Measurements from ENCODE around the gene CDC25B. TPM values are rescaled to one million over a fixed set of nuclear protein-coding genes. Genes with fewer than 3 reads are reported as not detected.
A peak's percentile ranks its signal among the peaks of the same experiment; 100 is the strongest.
"Not testable (repeated sequence)": the region's sequence is repeated elsewhere in the genome, so short reads cannot be mapped to it uniquely, and the experiment has no call there.

Gene CDC25B
- polyA plus RNA-seq, 1 donor = 122 TPM

DNA sequence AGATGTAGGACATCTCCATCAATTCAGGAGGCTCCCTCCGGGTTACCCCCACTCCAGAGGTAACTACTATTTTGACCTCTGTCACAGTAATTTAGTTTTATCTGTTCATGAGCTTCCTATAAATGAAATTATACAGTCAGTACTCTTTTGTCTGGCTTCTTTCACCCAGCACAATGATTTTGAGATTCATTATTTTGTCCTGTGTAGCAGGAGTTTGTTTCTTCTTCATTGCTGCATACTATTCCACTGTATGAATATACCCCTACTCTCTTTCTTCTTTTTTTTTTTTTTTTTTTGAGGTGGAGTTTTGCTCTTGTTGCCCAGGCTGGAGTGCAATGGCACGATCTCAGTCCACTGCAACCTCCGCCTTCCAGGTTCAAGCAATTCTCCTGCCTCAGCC lies 12.4 kb downstream of the CDC25B start:
- no peak for DNase-seq

- DNase-seq = peak; percentile 99
Measured at GRCh38 chr20:3811467-3812258, 15.6 kb downstream of the CDC25B start.

DNA sequence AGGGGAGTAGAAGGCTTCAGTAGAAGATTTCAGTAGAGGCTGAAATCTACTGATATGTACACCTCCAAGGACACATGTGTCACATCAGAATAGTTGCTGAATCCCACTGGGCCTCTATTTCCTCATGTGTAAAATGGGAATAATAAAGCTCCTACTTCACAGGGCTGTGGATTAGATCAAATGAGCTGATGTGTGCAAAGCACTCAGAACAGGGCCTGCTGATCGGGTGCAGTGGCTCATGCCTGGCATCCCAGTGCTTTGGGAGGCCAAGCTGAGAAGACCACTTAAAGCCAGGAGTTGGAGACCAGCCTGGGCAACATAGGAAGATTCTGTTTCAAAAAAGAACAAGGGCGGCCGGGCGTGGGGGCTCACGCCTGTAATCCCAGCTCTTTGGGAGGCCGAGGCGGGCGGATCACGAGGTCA lies 16.2 kb downstream of the CDC25B start:
- DNase-seq = no peak

- DNase-seq = no peak
Measured at GRCh38 chr20:3812975-3813847, 17.1 kb downstream of the CDC25B start.

DNA sequence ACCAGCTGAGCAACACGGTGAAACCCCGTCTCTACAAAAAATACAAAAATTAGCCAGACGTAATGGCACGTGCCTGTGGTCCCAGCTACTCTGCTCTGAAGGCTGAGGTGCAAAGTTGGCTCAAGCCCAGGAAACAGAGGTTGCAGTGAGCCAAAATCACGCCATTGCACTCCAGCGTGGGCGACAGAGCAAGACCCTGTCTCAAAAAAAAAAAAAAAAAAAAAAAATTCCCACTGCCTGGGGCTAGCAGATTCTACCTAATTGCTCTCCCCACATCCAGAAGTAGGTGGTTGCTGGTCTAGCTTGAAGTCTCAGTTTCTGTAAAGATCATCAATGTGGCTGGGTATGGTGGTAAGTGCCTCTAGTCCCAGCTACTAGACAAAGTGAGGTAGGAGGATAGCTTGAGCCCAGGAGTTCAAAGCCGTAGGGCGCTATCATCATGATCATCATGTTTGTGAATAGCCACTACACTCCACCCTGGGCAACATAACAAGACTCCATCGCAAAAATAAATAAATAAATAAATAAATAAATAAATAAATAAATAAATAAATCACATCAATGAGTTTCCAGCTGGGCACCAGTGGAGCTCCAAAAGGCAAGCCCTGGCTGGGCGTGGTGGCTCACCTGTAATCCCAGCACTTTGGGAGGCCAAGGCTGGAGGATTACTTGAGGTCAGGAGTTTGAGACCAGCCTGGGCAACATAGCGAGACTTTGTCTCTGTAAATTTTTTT lies 17.9 kb downstream of the CDC25B start:
- DNase-seq = no peak

GRCh38 chr20:3814928-3815495 lies 18.9 kb downstream of the CDC25B start:
- DNase-seq = no peak

DNA sequence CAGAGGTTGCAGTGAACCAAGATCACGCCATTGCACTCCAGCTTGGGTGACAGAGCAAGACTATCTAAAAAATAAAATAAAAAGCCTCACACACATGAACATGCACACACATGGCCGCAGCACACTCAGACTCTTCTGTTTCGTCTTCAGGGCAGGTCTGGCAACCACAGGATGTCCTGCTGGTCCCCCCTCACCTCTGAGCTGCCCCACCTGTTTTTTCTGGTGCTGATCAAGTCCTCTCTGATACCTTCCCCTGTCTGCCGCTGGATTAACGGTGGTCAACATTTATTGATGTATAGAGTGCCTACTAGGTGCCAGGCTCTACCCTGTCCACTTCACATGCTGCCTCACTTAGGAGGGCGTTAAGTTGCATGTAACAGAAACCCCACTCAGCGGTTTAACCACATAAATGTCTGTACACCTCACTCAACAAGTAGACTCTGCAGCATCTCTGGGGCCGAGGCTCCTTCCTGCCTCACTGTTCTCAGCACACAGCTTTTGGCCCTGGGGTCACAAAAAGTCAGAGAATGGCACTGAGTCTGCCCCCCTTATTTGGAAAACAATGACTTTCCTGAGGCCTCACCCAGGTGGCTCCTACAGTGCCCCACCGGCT lies 19.7 kb downstream of the CDC25B start:
- no peak for DNase-seq

DNA sequence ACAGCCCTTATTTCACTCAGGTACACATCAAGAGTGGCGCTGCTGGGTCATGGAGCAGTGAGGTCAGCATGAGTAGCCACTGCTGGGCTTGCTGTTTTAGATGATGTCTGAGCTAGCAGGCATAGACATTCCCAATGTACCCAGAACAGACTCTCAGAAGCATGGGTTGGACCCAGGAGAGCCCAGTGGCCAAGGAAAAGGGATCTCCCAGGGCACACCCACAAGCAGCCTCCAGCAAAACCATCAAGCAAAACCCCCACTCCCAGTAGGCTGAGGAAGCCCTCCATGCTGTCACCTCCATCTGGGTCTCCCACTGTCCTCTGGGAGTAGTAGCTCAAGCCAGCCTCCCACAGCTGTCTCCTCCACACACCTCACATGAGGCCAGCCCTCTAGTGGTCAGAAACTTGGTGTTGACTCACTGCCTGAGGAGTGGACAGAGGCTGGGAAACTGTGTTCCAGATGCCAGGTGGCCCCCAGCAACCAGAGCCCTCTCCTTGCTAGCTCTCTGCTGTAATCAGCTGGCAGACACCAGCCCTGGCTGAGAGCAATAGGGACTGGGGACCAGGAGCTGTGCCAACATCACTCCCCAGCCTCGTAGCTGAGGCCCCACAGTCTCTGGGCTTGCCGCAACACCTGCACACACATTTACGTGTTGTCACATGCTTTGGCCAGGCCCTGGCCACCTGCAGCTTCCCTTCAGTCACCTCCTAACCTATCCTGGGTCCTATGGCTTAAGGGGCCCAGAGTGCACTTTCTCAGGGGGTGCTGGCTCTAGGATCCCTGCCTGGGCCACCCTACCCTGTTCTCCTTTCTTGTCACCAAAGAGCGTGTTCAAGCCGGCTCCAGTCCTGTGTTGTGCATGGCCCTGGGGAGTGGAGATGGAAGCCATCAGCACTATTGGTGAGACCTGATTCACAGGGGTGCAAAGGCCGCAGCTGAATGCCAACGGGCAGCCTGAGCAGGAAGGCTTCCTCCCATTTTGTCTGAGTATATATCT lies 22.3 kb downstream of the CDC25B start:
- no peak for DNase-seq

DNA sequence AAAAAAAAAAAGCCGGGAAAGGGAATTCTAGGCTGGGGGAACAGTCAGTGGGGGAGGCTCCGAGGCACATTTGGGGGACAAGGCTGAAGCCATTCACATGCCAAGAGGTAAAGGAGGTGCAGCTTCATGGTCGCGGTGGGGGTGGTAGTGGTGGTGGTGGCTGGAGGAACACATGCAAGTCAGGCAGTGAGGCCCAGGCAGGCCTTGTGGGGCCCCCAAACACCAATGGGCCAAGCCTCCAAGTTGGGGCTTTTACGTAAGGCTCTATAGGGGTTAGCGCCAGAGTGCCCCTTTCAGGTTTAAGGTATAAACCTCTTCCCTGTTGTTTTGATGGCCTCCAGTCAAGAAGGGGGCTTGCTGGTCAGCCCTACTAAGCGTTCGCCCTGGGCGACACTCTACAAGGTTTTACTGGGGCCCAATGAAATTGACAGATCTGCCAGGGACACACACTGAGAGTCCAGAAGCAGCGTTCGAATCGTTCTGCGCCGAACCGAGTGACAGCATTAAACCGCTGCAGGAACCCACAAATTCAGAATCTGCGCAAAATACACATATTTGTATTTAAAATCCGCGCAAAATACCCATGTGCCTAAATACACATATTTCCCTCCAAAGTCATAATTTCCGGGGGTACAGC lies 23.4 kb downstream of the CDC25B start:
- DNase-seq = no peak

DNA sequence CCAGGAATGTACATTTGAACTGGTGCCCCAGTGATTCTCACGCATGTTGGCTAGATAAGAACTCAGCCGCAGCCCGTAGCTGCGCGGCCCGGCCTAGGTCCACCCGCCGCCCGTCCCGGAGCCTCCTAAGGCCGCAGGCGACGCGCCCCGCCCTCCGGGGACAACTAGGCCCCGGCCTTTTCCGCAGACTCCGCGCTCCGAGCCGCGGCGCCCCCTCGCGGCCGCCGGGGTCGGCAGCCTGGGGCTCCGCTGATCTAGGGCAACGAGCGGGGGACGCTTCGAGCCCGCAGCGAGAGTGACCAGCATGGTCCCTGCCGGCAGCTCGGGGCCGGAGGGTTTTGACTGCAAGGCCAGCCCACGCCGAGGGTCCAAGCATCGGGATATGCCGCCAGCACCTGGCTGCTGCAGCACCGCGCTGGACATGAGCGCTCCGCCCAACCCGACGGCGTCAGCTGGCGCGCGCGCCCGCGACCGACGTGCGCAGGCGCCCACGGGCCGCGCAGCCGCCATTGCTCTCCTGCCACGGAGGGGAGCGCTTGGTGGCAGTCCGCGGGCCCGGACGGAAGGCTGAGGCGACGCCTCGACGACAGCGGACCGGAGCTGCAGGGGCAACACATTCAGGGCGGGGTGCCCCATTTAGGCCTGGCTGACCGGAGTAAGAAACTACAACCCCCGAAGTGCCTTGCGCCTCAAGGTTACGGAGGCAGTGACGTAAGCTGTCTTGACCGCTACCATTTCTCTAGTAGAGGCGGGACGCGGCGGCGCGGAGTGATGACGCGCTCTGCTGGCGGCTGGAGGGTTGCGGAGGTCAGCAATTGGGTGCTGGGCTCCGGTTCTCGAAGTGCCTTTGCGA lies 24.2 kb downstream of the CDC25B start, which contains the start of gene AP5S1:
AP5S1 (plus strand) TSS at position 500 of the 853 bp plus-strand sequence. CDS start 1,571 bp downstream, outside the sequence.
- peak; percentile 97 for DNase-seq

GRCh38 chr20:3820901-3821727 lies 25.0 kb downstream of the CDC25B start:
- DNase-seq = no peak

- DNase-seq = no peak
Measured at GRCh38 chr20:3821996-3822395, 25.9 kb downstream of the CDC25B start.

DNA sequence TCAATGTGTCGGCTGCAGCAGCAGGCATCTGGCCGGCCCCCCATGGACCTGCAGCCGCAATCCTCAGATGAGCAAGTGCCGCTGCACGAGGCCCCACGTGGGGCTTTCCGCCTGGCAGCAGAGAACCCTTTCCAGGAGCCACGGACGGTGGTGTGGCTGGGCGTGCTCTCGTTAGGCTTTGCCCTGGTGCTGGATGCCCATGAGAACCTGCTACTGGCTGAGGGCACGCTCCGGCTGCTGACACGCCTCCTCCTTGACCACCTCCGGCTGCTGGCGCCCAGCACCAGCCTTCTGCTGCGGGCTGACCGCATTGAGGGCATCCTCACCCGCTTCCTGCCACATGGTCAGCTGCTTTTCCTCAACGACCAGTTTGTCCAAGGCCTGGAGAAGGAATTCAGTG lies 27.8 kb downstream of the CDC25B start:
- no peak for DNase-seq

DNA sequence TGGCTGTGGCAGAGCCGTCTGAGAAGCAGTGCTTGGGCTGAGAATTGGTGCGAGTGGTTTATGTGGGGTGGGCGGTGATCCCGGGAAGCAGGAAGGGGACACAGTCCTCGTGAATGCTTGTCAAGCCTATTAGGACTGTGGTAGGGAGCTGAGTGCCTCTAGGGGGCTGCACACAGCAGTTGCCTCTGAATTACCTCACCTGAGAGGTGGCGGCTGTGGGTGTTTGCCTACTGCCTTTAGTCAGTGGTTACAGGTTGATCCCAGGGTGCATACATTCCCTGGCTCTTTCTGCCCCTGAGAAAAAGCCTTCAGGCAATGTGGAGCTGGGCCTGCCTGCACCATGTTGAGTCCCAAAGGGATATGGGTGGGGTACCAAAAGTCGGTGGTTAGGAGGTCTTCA lies 29.4 kb downstream of the CDC25B start:
- no peak for DNase-seq

DNA sequence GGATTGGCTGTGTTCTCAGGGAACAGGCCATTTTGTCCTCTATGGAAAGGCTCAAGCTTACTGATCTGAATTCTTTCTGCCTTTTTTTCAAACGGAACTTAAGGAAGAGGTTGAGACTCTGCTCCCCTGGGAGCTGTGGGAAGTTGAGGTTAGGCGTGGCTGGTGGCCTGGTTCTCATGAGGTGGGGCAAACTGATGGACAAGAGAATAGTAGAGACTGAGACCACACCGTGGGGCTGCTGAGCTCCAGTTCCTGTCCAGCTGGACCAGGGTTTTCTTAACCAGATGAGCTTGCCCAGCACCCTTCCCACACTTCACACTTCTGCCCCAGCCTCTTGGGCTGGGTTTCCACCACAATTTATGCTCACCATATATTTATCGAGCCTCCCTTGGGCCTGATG lies 30.3 kb downstream of the CDC25B start:
- no peak for DNase-seq

- no peak for DNase-seq
Measured at GRCh38 chr20:3828798-3829197, 32.7 kb downstream of the CDC25B start.

- DNase-seq = not testable (repeated sequence)
Measured at GRCh38 chr20:3829891-3830290, 33.8 kb downstream of the CDC25B start.

DNA sequence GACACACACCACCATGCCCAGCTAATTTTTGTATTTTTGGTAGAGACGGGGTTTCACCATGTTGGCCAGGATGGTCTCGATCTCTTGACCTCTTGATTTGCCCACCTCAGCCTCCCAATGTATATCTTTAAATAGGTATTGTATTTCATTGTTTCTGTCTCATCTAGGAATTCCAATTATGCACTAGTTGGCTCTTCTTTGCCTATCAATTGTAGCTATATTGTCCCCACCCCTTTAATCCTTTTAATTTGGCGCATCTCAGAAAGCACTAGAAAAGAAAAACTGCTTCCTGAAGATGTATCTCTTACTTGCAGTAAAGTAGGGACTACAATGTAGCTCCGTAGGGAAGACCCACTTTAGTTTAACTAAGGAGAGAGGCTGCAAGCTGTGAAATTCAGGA lies 40.0 kb downstream of the CDC25B start:
- DNase-seq = no peak
